Astrocyte (in vitro differentiated cells and primary cell): Measurements from ENCODE around the gene LAP3. TPM values are rescaled to one million over a fixed set of nuclear protein-coding genes. Genes with fewer than 3 reads are reported as not detected.
A peak's percentile ranks its signal among the peaks of the same experiment; 100 is the strongest.

Experiments
- DNase-seq: peaks from one replicate; pipeline ENCODE4 v3.0.0-alpha.2; 2010; ENCODE audit warnings: low read depth
- FAIRE-seq: peaks from 2 replicates; lab custom pipeline; 2011; peaks lifted over from hg19 to GRCh38; lab: Jason Lieb, UNC
- H2AFZ ChIP-seq: 2 replicates; pipeline ENCODE4 v1.6.0; 2012; ENCODE audit warnings: low read depth, low read length, inconsistent platforms
- H3K27ac ChIP-seq: 2 replicates; pipeline ENCODE4 v1.5.1; 2011; ENCODE audit warnings: low read depth, low read length, inconsistent platforms
- H3K27me3 ChIP-seq: 2 replicates; pipeline ENCODE4 v1.6.0; 2011; ENCODE audit warnings: low read length, inconsistent platforms; ENCODE audit not compliant: insufficient read depth
- H3K36me3 ChIP-seq: 2 replicates; pipeline ENCODE4 v1.5.1; 2011; ENCODE audit warnings: low read length, inconsistent platforms; ENCODE audit not compliant: insufficient read depth
- H3K4me1 ChIP-seq: 2 replicates; pipeline ENCODE4 v1.5.1; 2011; ENCODE audit warnings: low read length, inconsistent platforms; ENCODE audit not compliant: insufficient read depth
- H3K4me2 ChIP-seq: 2 replicates; pipeline ENCODE4 v1.6.0; 2012; ENCODE audit warnings: low read length, inconsistent platforms
- H3K4me3 ChIP-seq: 2 replicates; pipeline ENCODE4 v1.5.1; 2011; ENCODE audit warnings: low read depth, mild to moderate bottlenecking, low read length, inconsistent platforms; ENCODE audit not compliant: insufficient read depth
- H3K79me2 ChIP-seq: 2 replicates; pipeline ENCODE4 v1.6.0; 2012; ENCODE audit warnings: mild to moderate bottlenecking, low read length, inconsistent platforms; ENCODE audit not compliant: insufficient read depth
- H3K9ac ChIP-seq: 2 replicates; pipeline ENCODE4 v1.6.0; 2012; ENCODE audit warnings: mild to moderate bottlenecking, low read length, inconsistent platforms
- H3K9me3 ChIP-seq: 2 replicates; pipeline ENCODE4 v1.5.1; 2012; ENCODE audit warnings: low read depth, mild to moderate bottlenecking, low read length, inconsistent platforms; ENCODE audit not compliant: insufficient read depth
- H4K20me1 ChIP-seq: 2 replicates; pipeline ENCODE4 v1.6.0; 2012; ENCODE audit warnings: low read length, inconsistent platforms; ENCODE audit not compliant: insufficient read depth
- H3K27ac Mint-ChIP-seq: one replicate; pipeline ENCODE4 v1.8.0; 2021; ENCODE audit warnings: mild to moderate bottlenecking, mixed read lengths; ENCODE audit not compliant: unreplicated experiment
- H3K27me3 Mint-ChIP-seq: one replicate; pipeline ENCODE4 v1.8.0; 2021; ENCODE audit warnings: low read depth, mixed read lengths; ENCODE audit not compliant: unreplicated experiment
- H3K36me3 Mint-ChIP-seq: one replicate; pipeline ENCODE4 v1.8.0; 2021; ENCODE audit warnings: low read depth, mixed read lengths; ENCODE audit not compliant: unreplicated experiment
- H3K4me1 Mint-ChIP-seq: one replicate; pipeline ENCODE4 v1.8.0; 2021; ENCODE audit warnings: low read depth, mixed read lengths; ENCODE audit not compliant: unreplicated experiment
- H3K4me3 Mint-ChIP-seq: one replicate; pipeline ENCODE4 v1.8.0; 2021; ENCODE audit warnings: mild to moderate bottlenecking, moderate library complexity, mixed read lengths; ENCODE audit not compliant: unreplicated experiment
- H3K9me3 Mint-ChIP-seq: one replicate; pipeline ENCODE4 v1.8.0; 2021; ENCODE audit warnings: mild to moderate bottlenecking, mixed read lengths; ENCODE audit not compliant: unreplicated experiment
- EZH2 ChIP-seq: IDR thresholded peaks from 2 replicates; pipeline ENCODE4 v1.6.1; 2012; ENCODE audit warnings: mild to moderate bottlenecking, low read length, inconsistent platforms; ENCODE audit not compliant: insufficient read depth
- total RNA-seq: library from RNA; stranded (reverse); gene quantifications from 2 replicates; pipeline ENCODE4 v1.2.1, GENCODE V29; 2021
- TF ChIP-seq, protein P1 (sequence below): IDR thresholded peaks from 2 replicates; pipeline ENCODE4 v1.5.1; 2011; ENCODE audit warnings: low read depth, mild to moderate bottlenecking, inconsistent platforms, low read length, moderate library complexity; ENCODE audit not compliant: insufficient read depth

The LAP3 gene
- total RNA-seq, 1 donor from 2014 or later = 163 TPM

DNA sequence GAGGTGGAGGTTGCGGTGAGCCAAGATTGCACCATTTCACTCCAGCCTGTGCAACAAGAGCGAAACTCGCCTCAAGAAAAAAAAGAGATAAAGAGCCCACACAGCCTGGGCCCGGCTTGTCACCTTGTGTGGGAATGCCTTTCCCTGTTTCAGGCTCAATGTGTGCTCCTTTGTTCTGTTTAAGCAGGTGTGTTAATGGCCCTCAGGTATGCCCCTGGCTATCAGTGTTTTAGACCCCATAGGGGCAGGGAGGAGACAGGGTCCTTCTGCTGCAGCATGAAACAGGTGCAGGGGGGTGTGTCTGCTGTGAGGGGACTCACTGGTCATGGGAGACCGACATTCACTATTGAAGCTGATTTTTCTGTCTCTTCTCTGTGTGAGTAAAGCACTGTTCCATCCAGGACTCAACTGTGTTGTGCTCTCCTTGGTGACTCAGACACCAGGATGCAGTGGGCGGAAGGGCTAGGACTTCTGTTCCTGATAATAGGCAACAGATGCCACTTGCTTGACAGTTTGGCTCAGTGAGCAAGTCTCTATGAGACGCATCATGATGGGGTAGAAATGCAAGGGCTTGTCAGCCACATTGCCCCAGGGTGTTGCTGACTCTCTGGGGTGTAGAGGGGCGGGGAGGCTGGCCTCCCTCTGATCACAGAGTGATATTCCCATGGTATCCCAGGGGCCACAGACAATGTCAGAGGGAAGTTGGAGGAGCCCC, 15.6 kb upstream of the LAP3 start:
- no peaks in the 10 kb centered on the region for H3K36me3 Mint-ChIP-seq
- Histone ChIP-seq H3K4me1 (peaks cover 9% of the 10 kb centered on the region), H3K9me3 (no peaks in the 10 kb centered on the region), H3K9ac (no peak overlapping the region), H3K36me3 (no peaks in the 10 kb centered on the region), H3K27ac (no peak overlapping the region), H4K20me1 (no peaks in the 10 kb centered on the region), H3K27me3 (no peaks in the 10 kb centered on the region), H3K79me2 (no peaks in the 10 kb centered on the region), H3K4me3 (no peak overlapping the region), H3K4me2 (peak overlapping the region; percentile 21), H2AFZ (peak overlapping the region; percentile 42)
- no peaks in the 10 kb centered on the region for H3K9me3 Mint-ChIP-seq
- H3K4me3 Mint-ChIP-seq = no peak overlapping the region
- no peak overlapping the region for H3K27ac Mint-ChIP-seq
- DNase-seq (peak; percentile 57), FAIRE-seq (peak; percentile 41)
- TF ChIP-seq, protein P1, sequence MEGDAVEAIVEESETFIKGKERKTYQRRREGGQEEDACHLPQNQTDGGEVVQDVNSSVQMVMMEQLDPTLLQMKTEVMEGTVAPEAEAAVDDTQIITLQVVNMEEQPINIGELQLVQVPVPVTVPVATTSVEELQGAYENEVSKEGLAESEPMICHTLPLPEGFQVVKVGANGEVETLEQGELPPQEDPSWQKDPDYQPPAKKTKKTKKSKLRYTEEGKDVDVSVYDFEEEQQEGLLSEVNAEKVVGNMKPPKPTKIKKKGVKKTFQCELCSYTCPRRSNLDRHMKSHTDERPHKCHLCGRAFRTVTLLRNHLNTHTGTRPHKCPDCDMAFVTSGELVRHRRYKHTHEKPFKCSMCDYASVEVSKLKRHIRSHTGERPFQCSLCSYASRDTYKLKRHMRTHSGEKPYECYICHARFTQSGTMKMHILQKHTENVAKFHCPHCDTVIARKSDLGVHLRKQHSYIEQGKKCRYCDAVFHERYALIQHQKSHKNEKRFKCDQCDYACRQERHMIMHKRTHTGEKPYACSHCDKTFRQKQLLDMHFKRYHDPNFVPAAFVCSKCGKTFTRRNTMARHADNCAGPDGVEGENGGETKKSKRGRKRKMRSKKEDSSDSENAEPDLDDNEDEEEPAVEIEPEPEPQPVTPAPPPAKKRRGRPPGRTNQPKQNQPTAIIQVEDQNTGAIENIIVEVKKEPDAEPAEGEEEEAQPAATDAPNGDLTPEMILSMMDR = no peak
- no peaks in the 10 kb centered on the region for H3K27me3 Mint-ChIP-seq
- peaks cover 8% of the 10 kb centered on the region for H3K4me1 Mint-ChIP-seq

DNA sequence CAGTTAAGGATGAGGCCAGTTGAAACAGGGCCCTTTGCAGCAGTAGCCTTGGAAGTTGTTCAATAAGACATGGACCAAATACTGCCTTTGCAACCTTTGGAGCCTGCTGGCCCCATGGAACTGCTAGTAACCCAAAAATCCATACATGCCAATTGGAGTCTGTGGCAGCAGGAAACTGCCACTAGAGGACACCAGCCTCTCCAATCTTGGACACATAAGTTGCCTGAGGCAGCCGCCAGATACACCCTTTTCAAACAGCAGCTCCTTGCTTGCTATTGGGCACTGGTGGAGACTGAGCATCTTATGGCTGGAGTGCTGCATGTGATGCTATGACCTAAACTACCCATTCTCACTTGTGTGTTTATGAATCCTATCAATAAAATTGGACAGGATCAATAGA, 14.8 kb upstream of the LAP3 start:
- FAIRE-seq (no peak), DNase-seq (no peak)
- Histone ChIP-seq H3K9me3 (no peaks in the 10 kb centered on the region), H2AFZ (no peak overlapping the region), H3K4me3 (no peak overlapping the region), H3K27ac (no peak overlapping the region), H3K4me2 (no peak overlapping the region), H3K9ac (no peak overlapping the region), H3K4me1 (peaks cover 9% of the 10 kb centered on the region), H4K20me1 (no peaks in the 10 kb centered on the region), H3K27me3 (no peaks in the 10 kb centered on the region), H3K36me3 (no peaks in the 10 kb centered on the region), H3K79me2 (no peaks in the 10 kb centered on the region)
- no peaks in the 10 kb centered on the region for H3K36me3 Mint-ChIP-seq
- H3K9me3 Mint-ChIP-seq = no peaks in the 10 kb centered on the region
- H3K27me3 Mint-ChIP-seq = no peaks in the 10 kb centered on the region
- H3K27ac Mint-ChIP-seq = no peak overlapping the region
- peaks cover 13% of the 10 kb centered on the region for H3K4me1 Mint-ChIP-seq
- TF ChIP-seq, protein P1 = no peak
- TF ChIP-seq EZH2 = no peak
- no peak overlapping the region for H3K4me3 Mint-ChIP-seq

DNA sequence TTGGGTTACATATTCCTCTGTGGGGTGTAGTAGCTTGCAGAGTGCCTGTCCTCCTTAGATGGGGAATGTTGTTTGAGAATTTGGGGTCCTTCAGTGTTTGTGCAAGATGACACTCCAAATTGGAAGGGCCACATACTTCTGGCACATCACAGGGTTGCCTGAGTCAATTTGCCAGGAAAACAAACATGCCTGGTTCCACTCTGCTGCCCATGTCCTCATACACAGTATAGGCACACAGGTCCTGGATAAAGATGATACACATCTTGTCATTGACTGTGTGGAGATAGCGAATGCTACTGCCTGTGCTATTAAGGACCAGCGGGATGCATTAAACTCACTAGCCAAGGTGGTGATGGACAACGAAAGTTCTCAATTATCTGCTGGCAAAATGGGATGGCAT, 11.2 kb upstream of the LAP3 start:
- H3K27me3 ChIP-seq = no peaks in the 10 kb centered on the region
- no peaks in the 10 kb centered on the region for H4K20me1 ChIP-seq
- no peak overlapping the region for H2AFZ ChIP-seq
- H3K36me3 ChIP-seq = no peaks in the 10 kb centered on the region
- H3K9me3 ChIP-seq = no peaks in the 10 kb centered on the region
- Mint-ChIP-seq H3K27me3 (no peaks in the 10 kb centered on the region), H3K36me3 (no peaks in the 10 kb centered on the region), H3K27ac (no peak overlapping the region), H3K4me1 (peaks cover 15% of the 10 kb centered on the region), H3K4me3 (no peak overlapping the region), H3K9me3 (no peaks in the 10 kb centered on the region)
- H3K4me2 ChIP-seq = no peak overlapping the region
- TF ChIP-seq, protein P1 = no peak
- no peak for TF ChIP-seq EZH2
- no peaks in the 10 kb centered on the region for H3K79me2 ChIP-seq
- no peak overlapping the region for H3K4me3 ChIP-seq
- DNase-seq (no peak), FAIRE-seq (no peak)
- peaks cover 9% of the 10 kb centered on the region for H3K4me1 ChIP-seq
- no peak overlapping the region for H3K27ac ChIP-seq
- no peak overlapping the region for H3K9ac ChIP-seq
